PC-9 (cell line): ENCODE data around the gene INTS11. TPM values are rescaled to one million over a fixed set of nuclear protein-coding genes. Genes with fewer than 3 reads are reported as not detected.

Source experiments
- BruUV-seq: library from RNA; stranded (reverse); fragments of 400-500 nt; replicated peaks from 2 replicates; lab custom pipeline; 2021; lab: Mats Ljungman, UMichigan
- CTCF ChIA-PET: fragments of 300-600 bp; sonication (Branson Sonifier 250); formaldehyde crosslinking; loops from one replicate; lab custom pipeline; 2022; ENCODE audit warnings: antibody characterized with exemption; lab: Charles Lee
- POLR2A ChIA-PET: fragments of 300-600 bp; sonication (Branson Sonifier 250); formaldehyde crosslinking; loops from one replicate; lab custom pipeline; 2022; ENCODE audit warnings: antibody characterized with exemption; ENCODE audit not compliant: unreplicated experiment; lab: Charles Lee
- DNase-seq, 2 experiments: peaks; one replicate each; pipeline versions ENCODE4 v3.0.0 to v3.0.0-alpha.2; 2015 to 2022; ENCODE audit warnings: mixed read lengths in 1 of 2
- H2AFZ ChIP-seq: fragments of 200-600 bp; sonication (generic); 2 replicates; pipeline ENCODE4 v1.8.1; 2017; ENCODE audit warnings: antibody characterized with exemption
- H3F3A ChIP-seq: fragments of 200-600 bp; sonication (generic); 2 replicates; pipeline ENCODE4 v1.8.1; 2017; ENCODE audit warnings: antibody characterized with exemption, mild to moderate bottlenecking, low read depth; ENCODE audit not compliant: insufficient read depth
- H3K27ac ChIP-seq: fragments of 200-600 bp; sonication (generic); 2 replicates; pipeline ENCODE4 v1.6.1; 2016; ENCODE audit warnings: mixed run types
- H3K27me3 ChIP-seq: fragments of 200-600 bp; sonication (generic); 2 replicates; pipeline ENCODE4 v1.6.1; 2016; ENCODE audit warnings: low read depth, mixed run types; ENCODE audit not compliant: insufficient read depth
- H3K36me3 ChIP-seq: fragments of 200-600 bp; sonication (generic); 2 replicates; pipeline ENCODE4 v1.6.1; 2016; ENCODE audit warnings: low read depth, mixed run types
- H3K4me1 ChIP-seq: fragments of 200-600 bp; sonication (generic); replicated peaks from 2 replicates; pipeline ENCODE4 v1.6.1; 2016; ENCODE audit warnings: mixed run types; ENCODE audit not compliant: insufficient read depth
- H3K4me2 ChIP-seq: fragments of 200-600 bp; sonication (generic); 2 replicates; pipeline ENCODE4 v1.6.1; 2017; ENCODE audit warnings: mixed run types
- H3K4me3 ChIP-seq: fragments of 200-600 bp; sonication (generic); 2 replicates; pipeline ENCODE4 v1.6.1; 2016; ENCODE audit warnings: mixed run types
- H3K79me2 ChIP-seq: fragments of 200-600 bp; sonication (generic); 2 replicates; pipeline ENCODE4 v1.6.1; 2017; ENCODE audit warnings: low read depth, mixed run types
- H3K9me2 ChIP-seq: fragments of 200-600 bp; sonication (generic); 2 replicates; pipeline ENCODE4 v1.8.1; 2017; ENCODE audit warnings: mild to moderate bottlenecking; ENCODE audit not compliant: insufficient read depth
- H3K9me3 ChIP-seq: fragments of 200-600 bp; sonication (generic); 2 replicates; pipeline ENCODE4 v1.8.1; 2016; ENCODE audit warnings: low read depth; ENCODE audit not compliant: insufficient read depth
- H4K20me1 ChIP-seq: fragments of 200-600 bp; sonication (generic); 2 replicates; pipeline ENCODE4 v1.8.1; 2017; ENCODE audit not compliant: insufficient read depth
- CTCF ChIP-seq: fragments of 200-600 bp; sonication (generic); conservative IDR thresholded peaks from 2 replicates; pipeline ENCODE4 v1.6.1; 2017; ENCODE audit warnings: mixed run types, antibody characterized with exemption, mild to moderate bottlenecking, moderate library complexity
- EZH2 ChIP-seq: fragments of 200-600 bp; sonication (generic); IDR thresholded peaks from 2 replicates; pipeline ENCODE4 v1.8.0; 2017; ENCODE audit warnings: antibody characterized with exemption, low read depth
- intact Hi-C: fragments of 100-400 bp; cut with micrococcal nuclease; formaldehyde crosslinking; loops from one replicate; pipeline ENCODE4 v1.10.0; 2022; ENCODE audit not compliant: unreplicated experiment
- total RNA-seq: library from RNA; stranded (reverse); gene quantifications from 2 replicates; pipeline ENCODE4 v1.2.3, GENCODE V29; 2021

Gene INTS11
- total RNA-seq, 1 experiment from 2014 or later, result 130 TPM

GRCh38 chr1:1279028-1279427, 45.4 kb downstream of the INTS11 start:
- Histone ChIP-seq H2AFZ (no peak overlapping the region), H3K4me2 (no peak overlapping the region), H3K27ac (no peak overlapping the region), H3K79me2 (no peaks in the 10 kb centered on the region), H3K36me3 (no peaks in the 10 kb centered on the region), H3K9me3 (no peaks in the 10 kb centered on the region), H3F3A (peaks cover 15% of the 10 kb centered on the region; the same call in 1 of the 2 replicates), H3K4me1 (peaks cover 13% of the 10 kb centered on the region), H3K9me2 (no peaks in the 10 kb centered on the region), H4K20me1 (no peaks in the 10 kb centered on the region), H3K27me3 (no peaks in the 10 kb centered on the region), H3K4me3 (no peak overlapping the region)
- CTCF ChIA-PET, result no interaction called here
- TF ChIP-seq CTCF, result no peak
- TF ChIP-seq EZH2, result no peak
- no peak for DNase-seq
- BruUV-seq, result no TSS peak
- POLR2A ChIA-PET, result interaction anchor here (0.6 kb wide), 1 partner anchor 116 kb away, joined by 3 read pairs; no protein-coding TSS in a partner anchor
- intact Hi-C loops, result no loop called here

- H3K27me3 ChIP-seq, result no peaks in the 10 kb centered on the region
- TF ChIP-seq EZH2, result no peak
- no peak for TF ChIP-seq CTCF
- H3K9me3 ChIP-seq, result no peaks in the 10 kb centered on the region
- no peak overlapping the region for H3K27ac ChIP-seq
- H4K20me1 ChIP-seq, result no peaks in the 10 kb centered on the region
- BruUV-seq, result no TSS peak
- no peak overlapping the region for H3K4me2 ChIP-seq
- no peaks in the 10 kb centered on the region for H3K36me3 ChIP-seq
- H2AFZ ChIP-seq, result no peak overlapping the region
- ChIA-PET CTCF (no interaction called here), POLR2A (interaction anchor here (0.6 kb wide), 1 partner anchor 116 kb away, joined by 3 read pairs; no protein-coding TSS in a partner anchor)
- peaks cover 14% of the 10 kb centered on the region; the same call in 1 of the 2 replicates for H3F3A ChIP-seq
- no peak overlapping the region for H3K4me3 ChIP-seq
- intact Hi-C loops, result no loop called here
- no peaks in the 10 kb centered on the region for H3K9me2 ChIP-seq
- DNase-seq, result no peak
- no peaks in the 10 kb centered on the region for H3K79me2 ChIP-seq
- peaks cover 11% of the 10 kb centered on the region for H3K4me1 ChIP-seq
Measured at GRCh38 chr1:1278620-1279019, 45.8 kb downstream of the INTS11 start.

- H3K27me3 ChIP-seq, result no peaks in the 10 kb centered on the region
Measured at GRCh38 chr1:1275836-1276235, 48.6 kb downstream of the INTS11 start.

More at GRCh38 chr1:1275836-1276235, 48.6 kb downstream of the INTS11 start:
- no peak overlapping the region for H2AFZ ChIP-seq
- no peak for TF ChIP-seq CTCF
- no peak for TF ChIP-seq EZH2
- H3K4me3 ChIP-seq, result no peak overlapping the region
- H3K4me1 ChIP-seq, result peaks cover 16% of the 10 kb centered on the region
- peaks cover 20% of the 10 kb centered on the region for H4K20me1 ChIP-seq
- no TSS peak for BruUV-seq
- H3K27ac ChIP-seq, result no peak overlapping the region
- H3K79me2 ChIP-seq, result peaks cover 25% of the 10 kb centered on the region
- H3K4me2 ChIP-seq, result no peak overlapping the region
- CTCF ChIA-PET, result interaction anchor here (0.7 kb wide), 1 partner anchor 159 kb away, joined by 3 read pairs; no protein-coding TSS in a partner anchor
- no peak for DNase-seq
- H3K36me3 ChIP-seq, result peaks cover 4% of the 10 kb centered on the region; the same call in 1 of the 2 replicates
- intact Hi-C loops, result no loop called here
- no peaks in the 10 kb centered on the region for H3K9me3 ChIP-seq
- no peaks in the 10 kb centered on the region for H3K9me2 ChIP-seq
- POLR2A ChIA-PET, result no interaction called here
- peaks cover 13% of the 10 kb centered on the region for H3F3A ChIP-seq
